ENCODE data around the gene TOPORS. TPM values are rescaled to one million over a fixed set of nuclear protein-coding genes. Genes with fewer than 3 reads are reported as not detected.

TOPORS gene
- total and polyA plus RNA-seq, 8 donors: 3.0 to 9.0 (median 4.8) TPM

DNA sequence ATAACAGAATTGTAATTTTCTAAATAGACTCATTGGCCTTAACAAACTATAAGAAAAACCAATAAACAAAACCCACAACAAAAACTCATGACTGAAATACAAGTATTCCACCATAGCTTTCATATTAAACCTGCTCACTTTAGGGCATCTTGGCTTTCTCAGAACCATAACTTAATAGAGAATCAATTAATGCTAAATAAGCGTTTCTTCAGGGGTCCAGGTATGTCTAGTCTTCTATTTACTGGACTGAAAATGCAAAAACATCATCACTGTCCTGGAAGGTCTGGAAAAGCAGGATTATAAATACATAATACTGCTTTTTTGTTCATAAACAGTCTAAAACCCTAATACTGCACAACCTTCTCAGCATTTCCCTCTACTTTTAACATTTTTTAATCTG lies 6.5 kb downstream of the TOPORS start:
- DNase-seq: no peak
- FAIRE-seq: no peak
- Histone ChIP-seq H3K36me3 (peaks cover 0 to 5% (median 0%) of the 10 kb centered on the region in 3 donors), H3K9me3 (no peaks in the 10 kb centered on the region), H3K27ac (no peak overlapping the region), H3K27me3 (no peaks in the 10 kb centered on the region), H3K4me3 (no peak overlapping the region), H3K4me1 (peaks cover 8 to 10% (median 9%) of the 10 kb centered on the region in 3 donors)
- 84 to 93% methylated on average over 1 of the region's 1 CpG for WGBS, 2 donors
- TF ChIP-seq, protein P1, sequence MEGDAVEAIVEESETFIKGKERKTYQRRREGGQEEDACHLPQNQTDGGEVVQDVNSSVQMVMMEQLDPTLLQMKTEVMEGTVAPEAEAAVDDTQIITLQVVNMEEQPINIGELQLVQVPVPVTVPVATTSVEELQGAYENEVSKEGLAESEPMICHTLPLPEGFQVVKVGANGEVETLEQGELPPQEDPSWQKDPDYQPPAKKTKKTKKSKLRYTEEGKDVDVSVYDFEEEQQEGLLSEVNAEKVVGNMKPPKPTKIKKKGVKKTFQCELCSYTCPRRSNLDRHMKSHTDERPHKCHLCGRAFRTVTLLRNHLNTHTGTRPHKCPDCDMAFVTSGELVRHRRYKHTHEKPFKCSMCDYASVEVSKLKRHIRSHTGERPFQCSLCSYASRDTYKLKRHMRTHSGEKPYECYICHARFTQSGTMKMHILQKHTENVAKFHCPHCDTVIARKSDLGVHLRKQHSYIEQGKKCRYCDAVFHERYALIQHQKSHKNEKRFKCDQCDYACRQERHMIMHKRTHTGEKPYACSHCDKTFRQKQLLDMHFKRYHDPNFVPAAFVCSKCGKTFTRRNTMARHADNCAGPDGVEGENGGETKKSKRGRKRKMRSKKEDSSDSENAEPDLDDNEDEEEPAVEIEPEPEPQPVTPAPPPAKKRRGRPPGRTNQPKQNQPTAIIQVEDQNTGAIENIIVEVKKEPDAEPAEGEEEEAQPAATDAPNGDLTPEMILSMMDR (IDR thresholded peaks at IDR 0.05): no peak
- no peak for ATAC-seq
- intact Hi-C loops (cut with DNase I): no loop called here

- Histone ChIP-seq H3K4me3 (no peak overlapping the region), H3K9me3 (no peaks in the 10 kb centered on the region), H3K36me3 (peaks cover 0 to 5% (median 0%) of the 10 kb centered on the region in 3 donors), H3K27ac (no peak overlapping the region), H3K4me1 (peaks cover 0 to 4% (median 0%) of the 10 kb centered on the region in 3 donors), H3K27me3 (no peaks in the 10 kb centered on the region)
- ATAC-seq: no peak
- intact Hi-C loops (cut with DNase I): no loop called here
- DNase-seq: no peak
- 89 to 93% methylated on average over 4 of the region's 4 CpGs for WGBS, 2 donors
- TF ChIP-seq, protein P1 (IDR thresholded peaks at IDR 0.05): no peak
- no peak for FAIRE-seq
Measured at GRCh38 chr9:32543047-32543446, 9.3 kb downstream of the TOPORS start.

DNA sequence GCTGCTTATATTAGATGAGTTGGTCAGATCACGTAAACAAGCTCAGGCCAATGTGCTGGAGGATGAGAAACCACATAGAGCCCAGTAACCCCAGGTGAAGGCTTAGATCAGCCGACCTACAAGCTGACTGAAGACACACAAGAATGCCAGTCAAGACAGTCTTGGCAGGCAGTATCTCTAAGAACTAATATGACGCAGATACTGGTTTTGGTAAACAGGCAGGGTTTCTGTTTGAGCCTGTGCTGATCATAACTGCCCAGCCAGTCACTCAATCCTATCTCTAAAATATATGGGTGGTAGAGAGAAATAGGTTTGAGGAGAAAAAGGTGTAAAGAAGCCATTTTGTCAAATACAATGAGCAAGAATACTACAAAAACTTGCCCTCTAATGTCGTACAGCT lies 18.6 kb downstream of the TOPORS start:
- no peak for ATAC-seq
- TF ChIP-seq, protein P1 (IDR thresholded peaks at IDR 0.05): no peak
- intact Hi-C loops (cut with DNase I): no loop called here
- 95 to 96% methylated on average over 4 of the region's 4 CpGs for WGBS, 2 donors
- Histone ChIP-seq H3K9me3 (no peaks in the 10 kb centered on the region), H3K27me3 (no peaks in the 10 kb centered on the region), H3K27ac (no peak overlapping the region), H3K36me3 (no peaks in the 10 kb centered on the region), H3K4me1 (no peaks in the 10 kb centered on the region), H3K4me3 (no peak overlapping the region)
- no peak for FAIRE-seq
- no peak for DNase-seq

- H3K36me3 ChIP-seq: no peaks in the 10 kb centered on the region
- intact Hi-C loops (cut with DNase I): no loop called here
- no peak for DNase-seq
- ATAC-seq: no peak
- H3K9me3 ChIP-seq: no peaks in the 10 kb centered on the region
- WGBS, 2 donors: 93 to 97% methylated on average over 6 of the region's 6 CpGs
- H3K4me1 ChIP-seq: no peaks in the 10 kb centered on the region
- no peak for FAIRE-seq
- no peaks in the 10 kb centered on the region for H3K27me3 ChIP-seq
- no peak overlapping the region for H3K4me3 ChIP-seq
- H3K27ac ChIP-seq: no peak overlapping the region
- TF ChIP-seq, protein P1 (IDR thresholded peaks at IDR 0.05): no peak
Measured at GRCh38 chr9:32533336-32533735, 19.1 kb downstream of the TOPORS start.

DNA sequence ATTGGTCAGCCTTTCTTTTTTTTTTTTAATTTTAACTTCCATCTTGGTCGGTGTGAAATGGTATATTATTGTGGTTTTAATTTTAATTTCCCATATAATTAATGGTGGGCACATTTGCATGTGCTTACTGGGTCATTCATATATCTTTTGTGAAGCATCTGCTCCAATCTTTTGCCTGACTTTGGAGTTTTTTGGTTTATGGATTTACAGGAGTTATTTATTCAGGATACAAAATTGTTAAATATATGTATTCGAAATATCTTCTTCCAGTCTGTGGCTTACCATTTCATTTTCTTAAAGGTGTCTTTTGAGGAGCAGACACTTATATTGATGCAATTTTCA lies 25.7 kb downstream of the TOPORS start:
- DNase-seq (no peak), ATAC-seq (no peak), FAIRE-seq (no peak)
- Histone ChIP-seq H3K4me3 (peak overlapping the region in 3 of 4 donors; percentile 47 to 75 (median 59)), H3K27me3 (no peaks in the 10 kb centered on the region), H3K27ac (peak overlapping the region; percentile 58 to 84 (median 76)), H3K36me3 (no peaks in the 10 kb centered on the region), H3K4me1 (peaks cover 7 to 25% (median 12%) of the 10 kb centered on the region in 3 donors), H3K9me3 (no peaks in the 10 kb centered on the region)
- TF ChIP-seq, protein P1 (IDR thresholded peaks at IDR 0.05): no peak
- intact Hi-C loops (cut with DNase I): no loop called here
- WGBS, 2 donors: 4 to 6% methylated on average over 2 of the region's 2 CpGs

All from pancreas (tissue), 10 donors.